Pancreas (tissue), 10 donors: ENCODE measurements around the gene HLA-F. TPM values are rescaled to one million over a fixed set of nuclear protein-coding genes. Genes with fewer than 3 reads are reported as not detected.

Experiments
- ATAC-seq, 4 donors: fragments of 200-7000 bp; cut with Tn5 transposase; one replicate each; pipeline versions ENCODE4 v1.8.0 to v1.9.1; 2020; ENCODE audit warnings: mild to moderate bottlenecking in 4 of 4, moderate library complexity in 4 of 4
- DNase-seq, 6 donors: peaks; one replicate each; pipeline ENCODE4 v3.0.0-alpha.2; 2020
- FAIRE-seq: peaks from 2 replicates; lab custom pipeline; 2012; peaks lifted over from hg19 to GRCh38; lab: Jason Lieb, UNC
- H3K27ac ChIP-seq, 4 donors: fragments of 200-600 bp; sonication (generic); 1 replicate in 3 of 4; 2 replicates in 1 of 4; pipeline versions ENCODE4 v1.5.0 to v1.8.0; 2020
- H3K27me3 ChIP-seq, 4 donors: fragments of 200-600 bp; one replicate each; pipeline ENCODE4 v1.8.0; 2021
- H3K36me3 ChIP-seq, 3 donors: fragments of 200-600 bp; sonication (generic) in 1 of 3; one replicate each; pipeline versions ENCODE4 v1.5.0 to v1.8.0; 2020 to 2021
- H3K4me1 ChIP-seq, 3 donors: fragments of 200-600 bp; one replicate each; pipeline ENCODE4 v1.8.0; 2021
- H3K4me3 ChIP-seq, 4 donors: fragments of 200-600 bp; sonication (generic) in 2 of 4; one replicate each; pipeline versions ENCODE4 v1.5.0 to v1.8.0; 2020 to 2021
- H3K9me3 ChIP-seq, 4 donors: fragments of 200-600 bp; one replicate each; pipeline ENCODE4 v1.8.0; 2021
- WGBS, 2 donors: extraction: QIAGEN DNeasy Blood & Tissue Kit; methylation state at CpG; one replicate each; pipeline ENCODE4 v1.1.7; 2013; 5-methylcytosine and 5-hydroxymethylcytosine counted together
- intact Hi-C, 3 donors: fragments of 100-400 bp; cut with DNase I; formaldehyde crosslinking; loops; one replicate each; pipeline versions ENCODE4 v1.11.1 to v1.14.2; 2022
- polyA plus RNA-seq, 2 donors: library from polyadenylated mRNA; stranded (reverse); fragments of 200-250 nt; gene quantifications; one replicate each; pipeline ENCODE4 v1.2.3, GENCODE V29; 2013
- total RNA-seq, 6 donors: library from RNA; stranded (reverse); fragmentation: NEBNext Ultra II Directional in 4 of 6; extraction: Animal tissue kit (Norgen Biotek cat#: 25700) in 4 of 6; gene quantifications; one replicate each; pipeline versions ENCODE4 v1.2.1 to v1.2.4, GENCODE V29; 2021 to 2023
- TF ChIP-seq, protein P1 (sequence below), 4 donors: fragments of 200-600 bp; sonication (generic) in 3 of 4; IDR thresholded peaks; one replicate each; pipeline versions ENCODE4 v1.5.0 to v1.8.0; 2021; ENCODE audit warnings: antibody characterized with exemption in 4 of 4
- donor health status: healthy with polysubstance abuse.
- donor health status: DM: no; HTN: no; CAD: no; lungs with moderate emphysema.
- donor health status: DM: no; HTN: no; CAD: no.
- donor health status: control.
- donor health status: control.
- donor health status: Bipolar disorder and iron deficiency.
- donor health status: DM: yes; HTN: yes; CAD: no.
- donor health status: DM: no; HTN: no; CAD: no.
- donor health status: DM: no; HTN: no; CAD: no.
- donor health status: DM: yes; HTN: yes; CAD: no.

HLA-F gene
- total and polyA plus RNA-seq, 8 donors: 6.1 to 72.6 (median 16.0) TPM

- intact Hi-C loops: loop anchor here in 1 of 3 donors (10.0 kb wide), 1 partner anchor 126 kb away; no protein-coding TSS in a partner anchor
These were observed 14.6 kb upstream of the HLA-F start for GRCh38 chr6:29708432-29709179.

DNA sequence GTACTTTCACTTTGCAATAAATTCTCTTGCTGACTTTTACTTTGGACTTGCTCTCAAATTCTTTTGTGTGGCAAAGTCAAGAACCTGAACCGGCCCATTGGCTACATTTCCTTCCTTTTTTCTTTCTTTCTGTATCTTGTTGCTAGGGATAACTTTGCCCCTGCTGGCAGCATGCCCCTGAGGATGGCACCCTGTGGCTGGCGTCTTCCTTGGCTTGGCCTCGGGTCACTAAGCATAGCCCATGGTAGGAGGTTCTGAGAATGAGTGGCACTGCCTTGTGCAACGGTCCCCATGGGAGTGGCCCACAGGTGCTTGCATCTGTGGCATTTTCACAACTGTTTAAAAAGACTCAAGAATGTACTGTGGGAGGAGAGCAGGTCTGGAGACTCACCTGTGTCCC, 14.0 kb upstream of the HLA-F start:
- FAIRE-seq (no peak), ATAC-seq (no peak), DNase-seq (no peak)
- Histone ChIP-seq H3K4me1 (no peaks in the 10 kb centered on the region), H3K27ac (no peak overlapping the region), H3K9me3 (no peaks in the 10 kb centered on the region), H3K4me3 (no peak overlapping the region), H3K27me3 (peaks cover 0 to 3% (median 0%) of the 10 kb centered on the region in 4 donors), H3K36me3 (no peaks in the 10 kb centered on the region)
- 39 to 52% methylated on average over 4 of the region's 4 CpGs for WGBS, 2 donors
- intact Hi-C loops: loop anchor here in 1 of 3 donors (10.0 kb wide), 1 partner anchor 126 kb away; no protein-coding TSS in a partner anchor
- TF ChIP-seq, protein P1, sequence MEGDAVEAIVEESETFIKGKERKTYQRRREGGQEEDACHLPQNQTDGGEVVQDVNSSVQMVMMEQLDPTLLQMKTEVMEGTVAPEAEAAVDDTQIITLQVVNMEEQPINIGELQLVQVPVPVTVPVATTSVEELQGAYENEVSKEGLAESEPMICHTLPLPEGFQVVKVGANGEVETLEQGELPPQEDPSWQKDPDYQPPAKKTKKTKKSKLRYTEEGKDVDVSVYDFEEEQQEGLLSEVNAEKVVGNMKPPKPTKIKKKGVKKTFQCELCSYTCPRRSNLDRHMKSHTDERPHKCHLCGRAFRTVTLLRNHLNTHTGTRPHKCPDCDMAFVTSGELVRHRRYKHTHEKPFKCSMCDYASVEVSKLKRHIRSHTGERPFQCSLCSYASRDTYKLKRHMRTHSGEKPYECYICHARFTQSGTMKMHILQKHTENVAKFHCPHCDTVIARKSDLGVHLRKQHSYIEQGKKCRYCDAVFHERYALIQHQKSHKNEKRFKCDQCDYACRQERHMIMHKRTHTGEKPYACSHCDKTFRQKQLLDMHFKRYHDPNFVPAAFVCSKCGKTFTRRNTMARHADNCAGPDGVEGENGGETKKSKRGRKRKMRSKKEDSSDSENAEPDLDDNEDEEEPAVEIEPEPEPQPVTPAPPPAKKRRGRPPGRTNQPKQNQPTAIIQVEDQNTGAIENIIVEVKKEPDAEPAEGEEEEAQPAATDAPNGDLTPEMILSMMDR (IDR thresholded peaks at IDR 0.05): no peak

More at GRCh38 chr6:29708432-29709179, 14.6 kb upstream of the HLA-F start:
- Histone ChIP-seq H3K4me3 (no peak overlapping the region), H3K27ac (no peak overlapping the region), H3K4me1 (no peaks in the 10 kb centered on the region), H3K9me3 (no peaks in the 10 kb centered on the region), H3K27me3 (peaks cover 0 to 3% (median 0%) of the 10 kb centered on the region in 4 donors), H3K36me3 (no peaks in the 10 kb centered on the region)
- DNase-seq (no peak), FAIRE-seq (no peak), ATAC-seq (peak in 1 of 4 donors; percentile 38)
- TF ChIP-seq, protein P1 (IDR thresholded peaks at IDR 0.05): no peak
- 68% methylated on average over 11 of the region's 11 CpGs for WGBS, 2 donors

- TF ChIP-seq, protein P1 (IDR thresholded peaks at IDR 0.05): no peak
- 75 to 76% methylated on average over 8 of the region's 8 CpGs for WGBS, 2 donors
- Histone ChIP-seq H3K4me3 (no peak overlapping the region), H3K27me3 (peaks cover 0 to 3% (median 0%) of the 10 kb centered on the region in 4 donors), H3K4me1 (no peaks in the 10 kb centered on the region), H3K36me3 (no peaks in the 10 kb centered on the region), H3K9me3 (no peaks in the 10 kb centered on the region), H3K27ac (no peak overlapping the region)
- intact Hi-C loops: no loop called here
- ATAC-seq (no peak), DNase-seq (no peak), FAIRE-seq (no peak)
These were observed 12.8 kb upstream of the HLA-F start for GRCh38 chr6:29710281-29710941.

- intact Hi-C loops: no loop called here
- WGBS, 2 donors: 15 to 28% methylated on average over 2 of the region's 2 CpGs
- ATAC-seq: no peak
These were observed 2.4 kb upstream of the HLA-F start for GRCh38 chr6:29720863-29721262.

More at GRCh38 chr6:29720863-29721262, 2.4 kb upstream of the HLA-F start:
- no peaks in the 10 kb centered on the region for H3K27me3 ChIP-seq
- H3K4me1 ChIP-seq: no peaks in the 10 kb centered on the region
- no peaks in the 10 kb centered on the region for H3K9me3 ChIP-seq
- no peak overlapping the region for H3K4me3 ChIP-seq
- H3K36me3 ChIP-seq: no peaks in the 10 kb centered on the region
- TF ChIP-seq, protein P1 (IDR thresholded peaks at IDR 0.05): no peak
- FAIRE-seq (no peak), DNase-seq (no peak)
- no peak overlapping the region for H3K27ac ChIP-seq
